Transverse colon (tissue), 4 donors: ENCODE measurements around the gene TM9SF1.

Source experiments
- CTCF ChIP-seq, 5 experiments: fragments of 200-600 bp in 3 of 5; fragments of 450-650 bp in 2 of 5; sonication (generic) in 3 of 5; IDR thresholded peaks; 1 replicate in 2 of 5; 2 replicates in 3 of 5; pipeline ENCODE4 v1.5.1; 2016 to 2017; ENCODE audit warnings: antibody characterized with exemption in 5 of 5, inconsistent platforms in 3 of 5, mild to moderate bottlenecking in 2 of 5, moderate library complexity in 1 of 5
- EP300 ChIP-seq: sonication (generic); formaldehyde crosslinking; IDR thresholded peaks from one replicate; pipeline ENCODE4 v1.6.1; 2017; ENCODE audit warnings: antibody characterized with exemption, low read depth
- POLR2A ChIP-seq: fragments of 450-650 bp; IDR thresholded peaks from one replicate; pipeline ENCODE4 v1.6.1; 2016; ENCODE audit warnings: antibody characterized with exemption, mild to moderate bottlenecking, moderate library complexity
- POLR2AphosphoS5 ChIP-seq, 3 donors: sonication (generic); formaldehyde crosslinking; IDR thresholded peaks; one replicate each; pipeline ENCODE4 v1.6.1; 2016; ENCODE audit warnings: antibody characterized with exemption in 3 of 3

GRCh38 chr14:24190416-24190815 lies 4.8 kb downstream of the TM9SF1 start:
- no peak for TF ChIP-seq POLR2A
- TF ChIP-seq CTCF (IDR thresholded peaks at IDR 0.05) = no peak
- no peak for TF ChIP-seq EP300
- TF ChIP-seq POLR2AphosphoS5 (IDR thresholded peaks at IDR 0.05) = no peak
